ENCODE measurements around the gene ISM2.
A peak's percentile ranks its signal among the peaks of the same experiment; 100 is the strongest.

ISM2 gene

DNA sequence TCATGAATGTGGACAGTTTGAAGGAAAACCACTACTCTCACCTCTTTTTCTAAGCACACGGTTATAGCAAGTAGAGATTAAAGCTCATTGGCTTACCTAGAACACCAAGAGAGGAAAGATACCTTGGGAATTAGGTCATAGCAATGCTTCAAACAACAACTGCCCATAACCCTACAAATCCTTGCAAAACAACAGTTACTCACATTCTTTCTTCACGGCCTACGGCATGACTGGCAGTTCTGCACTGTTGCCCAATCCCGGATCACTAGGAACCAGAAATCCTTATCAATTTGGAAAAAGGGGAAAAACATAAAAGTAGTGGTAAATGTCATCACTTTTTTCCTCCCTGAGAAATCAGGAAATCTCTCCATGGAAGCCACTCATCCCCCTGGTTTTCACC is 9.6 kb upstream of the ISM2 start:
- TF ChIP-seq, protein P1, sequence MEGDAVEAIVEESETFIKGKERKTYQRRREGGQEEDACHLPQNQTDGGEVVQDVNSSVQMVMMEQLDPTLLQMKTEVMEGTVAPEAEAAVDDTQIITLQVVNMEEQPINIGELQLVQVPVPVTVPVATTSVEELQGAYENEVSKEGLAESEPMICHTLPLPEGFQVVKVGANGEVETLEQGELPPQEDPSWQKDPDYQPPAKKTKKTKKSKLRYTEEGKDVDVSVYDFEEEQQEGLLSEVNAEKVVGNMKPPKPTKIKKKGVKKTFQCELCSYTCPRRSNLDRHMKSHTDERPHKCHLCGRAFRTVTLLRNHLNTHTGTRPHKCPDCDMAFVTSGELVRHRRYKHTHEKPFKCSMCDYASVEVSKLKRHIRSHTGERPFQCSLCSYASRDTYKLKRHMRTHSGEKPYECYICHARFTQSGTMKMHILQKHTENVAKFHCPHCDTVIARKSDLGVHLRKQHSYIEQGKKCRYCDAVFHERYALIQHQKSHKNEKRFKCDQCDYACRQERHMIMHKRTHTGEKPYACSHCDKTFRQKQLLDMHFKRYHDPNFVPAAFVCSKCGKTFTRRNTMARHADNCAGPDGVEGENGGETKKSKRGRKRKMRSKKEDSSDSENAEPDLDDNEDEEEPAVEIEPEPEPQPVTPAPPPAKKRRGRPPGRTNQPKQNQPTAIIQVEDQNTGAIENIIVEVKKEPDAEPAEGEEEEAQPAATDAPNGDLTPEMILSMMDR (conservative IDR thresholded peaks at IDR 0.05; ENCODE audit: low read depth, low read length) = no peak
- H3K4me3 ChIP-seq (ENCODE audit: low read depth, low read length) = no peak overlapping the region
- peak; percentile 93 for DNase-seq (ENCODE audit: low read depth)

DNA sequence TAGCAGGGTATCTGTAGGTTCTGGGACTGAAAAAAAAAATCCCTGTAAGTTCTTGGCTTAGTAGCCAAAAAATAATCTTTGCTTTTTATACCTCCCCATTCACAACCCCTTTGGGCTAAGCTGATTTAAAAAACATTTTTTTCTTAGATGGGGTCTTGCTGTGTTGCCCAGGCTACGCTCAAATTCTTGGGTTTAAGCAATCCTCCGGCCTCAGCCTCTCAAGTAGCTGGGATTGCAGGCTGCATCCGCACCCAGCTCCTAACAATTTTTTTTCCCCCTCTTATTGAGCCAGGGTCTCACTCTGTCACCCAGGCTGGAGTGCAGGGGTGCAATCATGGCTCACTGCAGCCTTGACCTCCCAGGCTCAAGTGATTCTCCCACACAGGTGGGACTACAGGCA is 9.1 kb upstream of the ISM2 start:
- H3K4me3 ChIP-seq (ENCODE audit: low read depth, low read length) = no peak overlapping the region
- TF ChIP-seq, protein P1 (conservative IDR thresholded peaks at IDR 0.05; ENCODE audit: low read depth, low read length) = no peak
- no peak for DNase-seq (ENCODE audit: low read depth)

DNA sequence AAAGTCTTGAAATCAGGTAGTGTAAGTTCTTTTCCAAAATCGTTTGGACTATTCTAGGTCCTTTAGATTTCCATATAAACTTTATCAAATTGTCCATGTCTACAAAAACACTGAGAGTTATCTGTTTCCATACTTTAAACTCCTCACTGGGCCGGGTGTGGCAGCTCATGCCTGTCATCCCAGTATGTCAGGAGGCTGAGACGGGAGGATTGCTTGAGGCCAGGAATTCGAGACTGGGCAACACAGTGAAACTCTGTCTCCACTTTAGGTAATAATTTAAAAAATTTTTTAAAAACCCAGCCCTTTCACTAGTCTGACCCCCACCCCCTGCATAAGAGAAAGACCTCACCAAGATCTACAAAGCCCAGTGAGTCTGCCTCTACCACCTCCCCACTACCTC is 6.4 kb upstream of the ISM2 start:
- no peak overlapping the region for H3K4me3 ChIP-seq (ENCODE audit: low read depth, low read length)
- DNase-seq (ENCODE audit: low read depth) = no peak
- TF ChIP-seq, protein P1 (conservative IDR thresholded peaks at IDR 0.05; ENCODE audit: low read depth, low read length) = no peak

DNA sequence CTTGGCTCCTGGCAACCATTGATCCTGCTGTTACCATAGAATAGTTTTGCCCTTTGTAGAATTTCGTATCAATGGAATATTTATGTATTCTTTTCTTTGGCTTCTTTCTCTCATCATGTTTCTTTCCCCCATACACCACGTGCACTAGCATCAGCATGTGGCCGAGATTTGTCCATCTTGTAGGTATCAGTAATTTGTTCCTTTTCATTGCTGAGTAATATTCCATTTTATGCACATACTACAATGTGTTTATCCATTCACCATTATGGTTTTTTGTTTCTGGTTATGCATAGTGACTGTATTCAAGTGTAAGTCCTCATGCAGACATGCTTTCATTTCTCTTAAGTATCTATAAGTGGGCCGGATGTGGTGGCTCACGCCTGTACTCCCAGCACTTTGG is 4.5 kb upstream of the ISM2 start:
- DNase-seq (ENCODE audit: low read depth) = no peak
- TF ChIP-seq, protein P1 (conservative IDR thresholded peaks at IDR 0.05; ENCODE audit: low read depth, low read length) = no peak
- H3K4me3 ChIP-seq (ENCODE audit: low read depth, low read length) = no peak overlapping the region

DNA sequence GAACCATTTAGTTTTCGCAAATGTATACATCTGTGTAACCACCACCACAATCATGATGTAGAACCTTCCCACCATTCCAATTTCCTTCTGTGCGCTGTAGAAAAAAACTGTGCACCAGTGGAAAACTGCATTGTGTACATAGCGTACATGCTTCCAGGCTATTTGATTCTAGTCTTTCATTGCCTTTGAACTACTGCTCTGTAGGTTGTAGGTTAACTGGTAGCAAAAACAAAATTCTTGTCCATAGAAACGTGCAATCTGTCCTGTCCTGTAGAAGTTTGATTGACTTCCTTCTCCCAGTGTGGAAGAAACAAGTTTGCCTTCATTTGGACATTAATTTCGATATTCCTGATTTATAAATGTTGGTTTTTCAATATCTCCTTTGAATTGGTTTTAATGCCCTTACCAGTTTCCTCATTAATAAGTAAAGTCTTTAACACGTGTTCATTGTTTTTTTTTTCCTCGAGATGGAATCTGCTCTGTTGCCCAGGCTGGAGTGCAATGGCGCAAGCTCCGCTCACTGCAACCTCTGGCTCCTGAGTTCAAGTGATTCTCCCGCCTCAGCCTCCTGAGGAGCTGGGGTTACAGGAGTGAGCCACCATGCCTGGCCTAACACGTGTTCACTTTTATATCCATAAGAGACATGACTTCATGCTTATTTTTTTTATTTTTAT is 3.6 kb upstream of the ISM2 start:
- TF ChIP-seq, protein P1 (conservative IDR thresholded peaks at IDR 0.05; ENCODE audit: low read depth, low read length) = no peak
- H3K4me3 ChIP-seq (ENCODE audit: low read depth, low read length) = no peak overlapping the region
- no peak for DNase-seq (ENCODE audit: low read depth)

DNA sequence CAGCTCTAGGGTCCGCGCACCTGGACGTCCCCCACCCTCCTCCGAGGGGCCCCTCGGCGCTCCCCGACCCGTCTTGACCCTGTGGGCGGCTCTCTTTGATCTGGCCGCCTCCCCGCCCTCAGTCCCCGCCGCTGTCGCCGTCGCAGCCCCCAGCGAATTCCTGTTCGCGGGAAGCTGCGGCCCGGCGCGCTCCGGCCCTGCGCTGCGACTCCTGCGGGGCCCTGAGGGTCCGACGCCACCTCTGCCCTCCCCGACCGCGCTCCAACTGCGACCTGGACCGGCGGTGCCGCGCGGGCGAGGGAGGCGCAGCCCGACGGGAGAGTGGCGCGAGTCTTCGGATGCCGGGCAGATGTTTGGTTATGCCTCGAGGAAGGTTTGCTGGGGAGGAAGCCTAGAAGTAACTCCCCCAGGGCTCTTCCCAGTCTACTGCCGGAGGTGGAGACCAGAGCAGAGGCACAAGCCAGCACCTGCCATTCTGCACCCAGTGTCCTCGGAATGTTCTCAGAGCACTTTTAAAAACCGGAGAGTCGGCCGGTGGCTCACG is 440 bp upstream of the ISM2 start:
- DNase-seq (ENCODE audit: low read depth) = no peak
- H3K4me3 ChIP-seq (ENCODE audit: low read depth, low read length) = peak overlapping the region; percentile 51
- TF ChIP-seq, protein P1 (conservative IDR thresholded peaks at IDR 0.05; ENCODE audit: low read depth, low read length) = no peak

DNA sequence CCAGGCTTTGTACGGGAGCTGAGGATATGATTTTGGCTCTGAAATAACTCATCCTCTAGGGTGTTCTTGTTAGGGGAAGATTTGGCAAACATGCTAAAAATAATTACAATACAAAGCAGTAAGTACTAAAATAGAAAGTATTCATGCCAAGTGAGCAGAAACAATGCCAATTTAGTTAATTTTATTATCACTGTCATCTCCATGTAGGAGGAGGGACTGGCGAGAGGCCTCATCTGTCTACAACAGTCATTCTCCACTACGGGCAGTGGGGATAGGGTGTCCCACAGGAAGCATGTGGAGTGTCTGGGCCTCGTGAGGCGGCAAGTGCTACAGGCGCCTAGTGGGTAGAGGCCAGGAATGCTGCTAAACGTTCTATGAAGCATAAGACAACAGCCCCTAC is 3.3 kb downstream of the ISM2 start:
- H3K4me3 ChIP-seq (ENCODE audit: low read depth, low read length) = no peak overlapping the region
- TF ChIP-seq, protein P1 (conservative IDR thresholded peaks at IDR 0.05; ENCODE audit: low read depth, low read length) = no peak
- DNase-seq (ENCODE audit: low read depth) = no peak
